ENCODE results near the gene FAM25G. TPM values are rescaled to one million over a fixed set of nuclear protein-coding genes. Genes with fewer than 3 reads are reported as not detected.

The FAM25G gene
- total RNA-seq, 1 experiment from 2014 or later: not detected

GRCh38 chr10:47449979-47450378, 41.5 kb downstream of the FAM25G start:
- Histone ChIP-seq H3K4me1 (ENCODE audit: insufficient read depth, low read length, poor library complexity, severe bottlenecking) (no peaks in the 10 kb centered on the region), H3K27ac (ENCODE audit: low read depth, low read length, poor library complexity, severe bottlenecking) (no peak overlapping the region), H3K4me3 (ENCODE audit: low read depth, low read length, poor library complexity, severe bottlenecking) (no peak overlapping the region), H3K9me3 (ENCODE audit: low read depth, low read length, poor library complexity, severe bottlenecking) (peaks cover 6% of the 10 kb centered on the region), H3K27me3 (replicated peaks; ENCODE audit: insufficient read depth, low read depth, low read length, poor library complexity) (no peaks in the 10 kb centered on the region), H3K36me3 (ENCODE audit: insufficient read depth, low read length, poor library complexity, severe bottlenecking) (no peaks in the 10 kb centered on the region)
- no peak for TF ChIP-seq EZH2 (IDR thresholded peaks at IDR 0.05; ENCODE audit: borderline replicate concordance, low read depth, low read length, poor library complexity, severe bottlenecking)
- TF ChIP-seq CTCF (conservative IDR thresholded peaks at IDR 0.05; ENCODE audit: low read depth, low read length): no peak
- intact Hi-C loops (cut with micrococcal nuclease; ENCODE audit: unreplicated experiment): no loop called here
- no TSS peak for BruUV-seq (replicated peaks)
- ChIA-PET CTCF (no interaction called here), POLR2A (ENCODE audit: low non-redundant PET) (no interaction called here)
- DNase-seq (ENCODE audit: low spot score): no peak

- intact Hi-C loops (cut with micrococcal nuclease; ENCODE audit: unreplicated experiment): no loop called here
- no TSS peak for BruUV-seq (replicated peaks)
- Histone ChIP-seq H3K4me3 (ENCODE audit: low read depth, low read length, poor library complexity, severe bottlenecking) (no peak overlapping the region), H3K27ac (ENCODE audit: low read depth, low read length, poor library complexity, severe bottlenecking) (no peak overlapping the region), H3K36me3 (ENCODE audit: insufficient read depth, low read length, poor library complexity, severe bottlenecking) (no peaks in the 10 kb centered on the region), H3K9me3 (ENCODE audit: low read depth, low read length, poor library complexity, severe bottlenecking) (peaks cover 6% of the 10 kb centered on the region), H3K4me1 (ENCODE audit: insufficient read depth, low read length, poor library complexity, severe bottlenecking) (no peaks in the 10 kb centered on the region), H3K27me3 (replicated peaks; ENCODE audit: insufficient read depth, low read depth, low read length, poor library complexity) (no peaks in the 10 kb centered on the region)
- DNase-seq (ENCODE audit: low spot score): no peak
- ChIA-PET POLR2A (ENCODE audit: low non-redundant PET) (no interaction called here), CTCF (no interaction called here)
- TF ChIP-seq CTCF (conservative IDR thresholded peaks at IDR 0.05; ENCODE audit: low read depth, low read length) (no peak), EZH2 (IDR thresholded peaks at IDR 0.05; ENCODE audit: borderline replicate concordance, low read depth, low read length, poor library complexity, severe bottlenecking) (no peak)
Observed at GRCh38 chr10:47449102-47449978, 42.2 kb downstream of the FAM25G start.

- intact Hi-C loops (cut with micrococcal nuclease; ENCODE audit: unreplicated experiment): no loop called here
- Histone ChIP-seq H3K9me3 (ENCODE audit: low read depth, low read length, poor library complexity, severe bottlenecking) (peaks cover 6% of the 10 kb centered on the region), H3K27ac (ENCODE audit: low read depth, low read length, poor library complexity, severe bottlenecking) (no peak overlapping the region), H3K36me3 (ENCODE audit: insufficient read depth, low read length, poor library complexity, severe bottlenecking) (no peaks in the 10 kb centered on the region), H3K4me3 (ENCODE audit: low read depth, low read length, poor library complexity, severe bottlenecking) (no peak overlapping the region), H3K4me1 (ENCODE audit: insufficient read depth, low read length, poor library complexity, severe bottlenecking) (no peaks in the 10 kb centered on the region), H3K27me3 (replicated peaks; ENCODE audit: insufficient read depth, low read depth, low read length, poor library complexity) (no peaks in the 10 kb centered on the region)
- ChIA-PET CTCF (no interaction called here), POLR2A (ENCODE audit: low non-redundant PET) (no interaction called here)
- no peak for TF ChIP-seq EZH2 (IDR thresholded peaks at IDR 0.05; ENCODE audit: borderline replicate concordance, low read depth, low read length, poor library complexity, severe bottlenecking)
- no peak for TF ChIP-seq CTCF (conservative IDR thresholded peaks at IDR 0.05; ENCODE audit: low read depth, low read length)
- BruUV-seq (replicated peaks): no TSS peak
- no peak for DNase-seq (ENCODE audit: low spot score)
Observed at GRCh38 chr10:47447705-47448104, 43.8 kb downstream of the FAM25G start.

Data from A673 (cell line).